Mesenchymal stem cell (in vitro differentiated cells and primary cell): ENCODE measurements around the gene SGIP1.

ENCODE experiments used
- DNase-seq: peaks from one replicate; pipeline ENCODE4 v3.0.0-alpha.2; 2013
- H2AFZ ChIP-seq: one replicate; pipeline ENCODE4 v1.6.1; 2013; ENCODE audit warnings: low read depth, mild to moderate bottlenecking, control low read depth, inconsistent platforms, low read length, moderate library complexity
- H2AK5ac ChIP-seq: 2 replicates; pipeline ENCODE4 v1.6.1; 2013; ENCODE audit warnings: low read length, moderate library complexity, mild to moderate bottlenecking, inconsistent platforms; ENCODE audit not compliant: severe bottlenecking
- H2BK120ac ChIP-seq: one replicate; pipeline ENCODE4 v1.6.1; 2013; ENCODE audit warnings: low read depth, mild to moderate bottlenecking, inconsistent platforms, low read length, moderate library complexity
- H2BK12ac ChIP-seq, 2 experiments: one replicate each; pipeline ENCODE4 v1.6.1; 2013; ENCODE audit warnings: inconsistent platforms in 2 of 2, low read length in 2 of 2, mild to moderate bottlenecking in 2 of 2, moderate library complexity in 2 of 2, control low read depth in 1 of 2
- H2BK15ac ChIP-seq: one replicate; pipeline ENCODE4 v1.6.1; 2013; ENCODE audit warnings: mild to moderate bottlenecking, low read depth, inconsistent platforms; ENCODE audit not compliant: poor library complexity, severe bottlenecking
- H2BK5ac ChIP-seq: 2 replicates; pipeline ENCODE4 v1.6.1; 2013; ENCODE audit warnings: low read depth, mild to moderate bottlenecking, low read length, control low read depth, inconsistent platforms; ENCODE audit not compliant: poor library complexity, severe bottlenecking
- H3K14ac ChIP-seq, 2 experiments: one replicate each; pipeline ENCODE4 v1.6.1; 2013; ENCODE audit warnings: inconsistent platforms in 2 of 2, low read length in 2 of 2, control low read depth in 1 of 2, mild to moderate bottlenecking in 1 of 2, moderate library complexity in 1 of 2
- H3K18ac ChIP-seq, 2 experiments: one replicate each; pipeline ENCODE4 v1.6.1; 2013; ENCODE audit warnings: inconsistent platforms in 2 of 2, low read length in 2 of 2, control low read depth in 1 of 2, low read depth in 1 of 2, mild to moderate bottlenecking in 1 of 2
- H3K23ac ChIP-seq, 2 experiments: one replicate each; pipeline ENCODE4 v1.6.1; 2013; ENCODE audit warnings: inconsistent platforms in 2 of 2, low read length in 2 of 2, mild to moderate bottlenecking in 2 of 2, moderate library complexity in 2 of 2, control low read depth in 1 of 2
- H3K27ac ChIP-seq: 2 replicates; pipeline ENCODE4 v1.5.1; 2013; ENCODE audit warnings: mild to moderate bottlenecking, moderate library complexity, low read length, control low read depth, inconsistent platforms; ENCODE audit not compliant: poor library complexity, severe bottlenecking
- H3K27me3 ChIP-seq, 2 experiments: 2 replicates each; pipeline versions ENCODE4 v1.6.1 to v1.7.0; 2013; ENCODE audit warnings: low read length in 2 of 2, mild to moderate bottlenecking in 2 of 2, moderate library complexity in 2 of 2, control low read depth in 1 of 2, inconsistent platforms in 1 of 2; ENCODE audit not compliant: control insufficient read depth in 1 of 2, insufficient read depth in 1 of 2
- H3K36me3 ChIP-seq, 2 experiments: 2 replicates each; pipeline versions ENCODE4 v1.6.1 to v1.7.0; 2013; ENCODE audit warnings: low read length in 2 of 2, control low read depth in 1 of 2, inconsistent platforms in 1 of 2, low read depth in 1 of 2, mild to moderate bottlenecking in 1 of 2; ENCODE audit not compliant: insufficient read depth in 2 of 2, control insufficient read depth in 1 of 2
- H3K4ac ChIP-seq, 2 experiments: one replicate each; pipeline ENCODE4 v1.6.1; 2013; ENCODE audit warnings: inconsistent platforms in 2 of 2, low read length in 2 of 2, mild to moderate bottlenecking in 2 of 2, moderate library complexity in 2 of 2, control low read depth in 1 of 2, low read depth in 1 of 2
- H3K4me1 ChIP-seq: 2 replicates; pipeline ENCODE4 v1.6.1; 2013; ENCODE audit warnings: low read depth, low read length, control low read depth; ENCODE audit not compliant: control insufficient read depth, insufficient read depth
- H3K4me2 ChIP-seq: 2 replicates; pipeline ENCODE4 v1.6.1; 2013; ENCODE audit warnings: low read length, mild to moderate bottlenecking, inconsistent platforms; ENCODE audit not compliant: poor library complexity, severe bottlenecking
- H3K4me3 ChIP-seq, 2 experiments: 2 replicates each; pipeline versions ENCODE4 v1.5.1 to v1.7.0; 2013; ENCODE audit warnings: low read length in 2 of 2, mild to moderate bottlenecking in 2 of 2, control low read depth in 1 of 2, low read depth in 1 of 2; ENCODE audit not compliant: insufficient read depth in 1 of 2
- H3K79me1 ChIP-seq: replicated peaks from 2 replicates; pipeline ENCODE4 v1.6.1; 2013; ENCODE audit warnings: mild to moderate bottlenecking, control low read depth, low read length, inconsistent platforms; ENCODE audit not compliant: poor library complexity, severe bottlenecking
- H3K9ac ChIP-seq: 2 replicates; pipeline ENCODE4 v1.7.0; 2013; ENCODE audit warnings: mild to moderate bottlenecking, low read length, moderate library complexity
- H3K9me3 ChIP-seq: 2 replicates; pipeline ENCODE4 v1.7.0; 2013; ENCODE audit warnings: mild to moderate bottlenecking, low read length; ENCODE audit not compliant: control insufficient read depth
- H4K8ac ChIP-seq: one replicate; pipeline ENCODE4 v1.6.1; 2013; ENCODE audit warnings: inconsistent platforms, mild to moderate bottlenecking, low read length, moderate library complexity
- H4K91ac ChIP-seq: one replicate; pipeline ENCODE4 v1.6.1; 2013; ENCODE audit warnings: mild to moderate bottlenecking, low read length, inconsistent platforms
- whole genome bisulfite sequencing: methylation state at CpG from one replicate; pipeline ENCODE4 v1.1.7; 2013; ENCODE audit warnings: mixed read lengths; 5-methylcytosine and 5-hydroxymethylcytosine counted together

The SGIP1 gene

GRCh38 chr1:66597500-66597899, 63.5 kb downstream of the SGIP1 start:
- no peak overlapping the region for H2BK5ac ChIP-seq
- DNase-seq = no peak
- H3K4me1 ChIP-seq = peaks cover 3% of the 10 kb centered on the region
- H4K91ac ChIP-seq = no peak overlapping the region
- WGBS = 97% methylated on average over 3 of the region's 4 CpGs
- no peak overlapping the region for H2BK12ac ChIP-seq
- no peak overlapping the region for H2AFZ ChIP-seq
- H3K9me3 ChIP-seq = no peaks in the 10 kb centered on the region
- H3K4me3 ChIP-seq = no peak overlapping the region
- no peak overlapping the region for H3K4ac ChIP-seq
- no peaks in the 10 kb centered on the region for H3K27me3 ChIP-seq
- peak overlapping the region; percentile 56 for H2AK5ac ChIP-seq
- H3K79me1 ChIP-seq = peaks cover 14% of the 10 kb centered on the region
- no peak overlapping the region for H3K9ac ChIP-seq
- no peak overlapping the region for H3K23ac ChIP-seq
- no peak overlapping the region for H3K27ac ChIP-seq
- no peak overlapping the region for H3K14ac ChIP-seq
- H2BK120ac ChIP-seq = no peak overlapping the region
- H3K18ac ChIP-seq = no peak overlapping the region
- no peak overlapping the region for H3K4me2 ChIP-seq
- no peak overlapping the region for H2BK15ac ChIP-seq
- H3K36me3 ChIP-seq = peaks cover 4 to 14% of the 10 kb centered on the region in 2 experiments
- H4K8ac ChIP-seq = no peak overlapping the region

GRCh38 chr1:66598670-66599069, 64.7 kb downstream of the SGIP1 start:
- Histone ChIP-seq H3K27ac (peak overlapping the region; percentile 83), H3K4me1 (peaks cover 3% of the 10 kb centered on the region), H3K36me3 (peaks cover 4 to 11% of the 10 kb centered on the region in 2 experiments), H3K4ac (peak overlapping the region; percentile 26 to 94), H4K8ac (peak overlapping the region; percentile 77), H2BK120ac (peak overlapping the region; percentile 49), H3K4me3 (no peak overlapping the region), H3K9me3 (no peaks in the 10 kb centered on the region), H4K91ac (peak overlapping the region; percentile 83), H3K9ac (peak overlapping the region; percentile 71), H2AK5ac (peak overlapping the region; percentile 69), H3K18ac (peak overlapping the region; percentile 46 to 75), H2BK12ac (peak overlapping the region in 1 of 2 experiments; percentile 92), H2BK5ac (no peak overlapping the region), H2AFZ (no peak overlapping the region), H2BK15ac (no peak overlapping the region), H3K4me2 (peak overlapping the region; percentile 11), H3K79me1 (peaks cover 12% of the 10 kb centered on the region), H3K27me3 (no peaks in the 10 kb centered on the region), H3K14ac (peak overlapping the region in 1 of 2 experiments; percentile 86), H3K23ac (peak overlapping the region in 1 of 2 experiments; percentile 1)
- WGBS = 69% methylated on average over 5 of the region's 6 CpGs
- DNase-seq = peak; percentile 72

- peaks cover 4 to 11% of the 10 kb centered on the region in 2 experiments for H3K36me3 ChIP-seq
- H3K23ac ChIP-seq = no peak overlapping the region
- H2AK5ac ChIP-seq = peak overlapping the region; percentile 88
- no peaks in the 10 kb centered on the region for H3K9me3 ChIP-seq
- no peak overlapping the region for H2BK5ac ChIP-seq
- H2AFZ ChIP-seq = no peak overlapping the region
- peaks cover 12% of the 10 kb centered on the region for H3K79me1 ChIP-seq
- peaks cover 3% of the 10 kb centered on the region for H3K4me1 ChIP-seq
- H2BK120ac ChIP-seq = no peak overlapping the region
- no peak overlapping the region for H3K4ac ChIP-seq
- H3K9ac ChIP-seq = peak overlapping the region; percentile 71
- H3K4me2 ChIP-seq = no peak overlapping the region
- no peak overlapping the region for H3K4me3 ChIP-seq
- no peak overlapping the region for H3K14ac ChIP-seq
- H4K8ac ChIP-seq = no peak overlapping the region
- 20% methylated on average over 1 of the region's 3 CpGs for WGBS
- peak overlapping the region in 1 of 2 experiments; percentile 43 for H3K18ac ChIP-seq
- no peak for DNase-seq
- H2BK12ac ChIP-seq = no peak overlapping the region
- no peaks in the 10 kb centered on the region for H3K27me3 ChIP-seq
- H2BK15ac ChIP-seq = no peak overlapping the region
- no peak overlapping the region for H4K91ac ChIP-seq
- peak overlapping the region; percentile 32 for H3K27ac ChIP-seq
Observed at GRCh38 chr1:66599346-66599745, 65.4 kb downstream of the SGIP1 start.

- no peak overlapping the region for H2AFZ ChIP-seq
- H3K27ac ChIP-seq = peak overlapping the region; percentile 26
- no peak for DNase-seq
- H3K9ac ChIP-seq = peak overlapping the region; percentile 71
- no peak overlapping the region for H3K18ac ChIP-seq
- no peak overlapping the region for H2BK15ac ChIP-seq
- no peaks in the 10 kb centered on the region for H3K27me3 ChIP-seq
- H2BK12ac ChIP-seq = no peak overlapping the region
- no peak overlapping the region for H4K91ac ChIP-seq
- H2BK120ac ChIP-seq = no peak overlapping the region
- 95% methylated on average over 14 of the region's 14 CpGs for WGBS
- H3K4me2 ChIP-seq = no peak overlapping the region
- no peak overlapping the region for H3K4me3 ChIP-seq
- no peak overlapping the region for H3K14ac ChIP-seq
- H3K9me3 ChIP-seq = no peaks in the 10 kb centered on the region
- H3K4me1 ChIP-seq = peaks cover 3% of the 10 kb centered on the region
- peaks cover 12% of the 10 kb centered on the region for H3K79me1 ChIP-seq
- peak overlapping the region; percentile 83 for H2AK5ac ChIP-seq
- no peak overlapping the region for H2BK5ac ChIP-seq
- peak overlapping the region; percentile 23 for H4K8ac ChIP-seq
- peaks cover 4 to 5% of the 10 kb centered on the region in 2 experiments for H3K36me3 ChIP-seq
- H3K4ac ChIP-seq = no peak overlapping the region
- no peak overlapping the region for H3K23ac ChIP-seq
Observed at GRCh38 chr1:66599899-66600737, 66.2 kb downstream of the SGIP1 start.
